GM18909 (cell line): ENCODE measurements around the gene CENPT.

Experiments used
- ATAC-seq: cut with Tn5 transposase; IDR thresholded peaks from one replicate; pipeline ENCODE4 v1.9.1; 2021; ENCODE audit warnings: mild to moderate bottlenecking; ENCODE audit not compliant: unreplicated experiment, poor library complexity

CENPT gene

DNA sequence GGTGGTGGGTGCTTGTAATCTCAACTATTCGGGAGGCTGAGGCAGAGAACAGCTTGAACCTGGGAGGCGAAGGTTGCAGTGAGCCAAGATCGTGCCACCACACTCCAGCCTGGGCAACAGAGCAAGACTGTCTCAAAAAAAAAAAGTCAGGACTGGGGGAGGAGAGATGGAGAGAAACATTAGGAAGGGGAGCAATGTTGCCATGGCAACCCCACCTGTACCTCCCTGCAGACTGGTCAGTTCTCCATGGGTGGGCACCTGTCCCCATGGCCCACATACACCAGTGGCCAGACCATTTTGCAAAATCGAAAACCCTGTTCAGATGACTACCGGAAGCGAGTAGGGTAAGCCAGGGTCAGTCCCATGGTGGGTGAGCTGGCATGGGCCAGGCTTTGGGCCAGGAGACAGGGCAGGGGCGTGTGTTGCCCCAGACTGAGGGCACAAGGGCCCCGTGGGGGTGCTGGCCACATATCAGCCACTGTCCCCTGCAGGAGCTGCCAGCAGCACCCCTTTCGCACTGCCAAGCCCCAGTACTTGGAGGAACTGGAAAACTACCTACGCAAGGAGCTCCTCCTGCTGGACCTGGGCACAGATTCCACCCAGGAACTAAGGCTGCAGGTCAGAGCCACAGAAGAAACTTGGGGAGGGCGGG is 26.8 kb downstream of the CENPT start:
- no peak for ATAC-seq

- ATAC-seq, result no peak
Measured at GRCh38 chr16:67814567-67814966, 32.9 kb downstream of the CENPT start.

DNA sequence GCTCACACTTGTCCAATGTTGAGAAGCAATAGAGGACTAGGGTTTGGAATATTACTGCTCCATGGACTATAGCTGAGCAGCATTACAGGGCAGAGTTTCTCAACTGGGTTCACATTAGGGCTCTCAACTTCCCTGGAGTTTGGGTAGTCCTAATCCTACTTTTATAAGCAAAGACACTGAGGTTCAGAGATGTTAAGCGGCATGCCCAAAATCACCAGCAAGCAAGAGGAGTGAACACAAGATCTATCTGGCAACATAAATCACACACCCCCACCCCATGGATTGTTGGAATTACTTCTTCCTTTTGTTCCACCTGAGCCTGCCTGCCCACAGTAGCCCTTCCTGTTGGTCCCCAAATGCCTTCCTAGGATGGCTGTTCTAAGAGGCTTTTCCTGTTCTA is 35.6 kb downstream of the CENPT start:
- ATAC-seq, result no peak

GRCh38 chr16:67807148-67807682 is 40.3 kb downstream of the CENPT start:
- ATAC-seq, result no peak

- peak; percentile 92 for ATAC-seq
Measured at GRCh38 chr16:67806428-67807147, 40.9 kb downstream of the CENPT start, which contains the start of the genes RANBP10 and TSNAXIP1. Gene RANBP10, minus strand, starts transcription at chr16:67806560. Its CDS starts 24 bp downstream, at chr16:67806536. Gene TSNAXIP1, plus strand, starts transcription at chr16:67806889. Its CDS starts 261 bp downstream, at chr16:67807150.

DNA sequence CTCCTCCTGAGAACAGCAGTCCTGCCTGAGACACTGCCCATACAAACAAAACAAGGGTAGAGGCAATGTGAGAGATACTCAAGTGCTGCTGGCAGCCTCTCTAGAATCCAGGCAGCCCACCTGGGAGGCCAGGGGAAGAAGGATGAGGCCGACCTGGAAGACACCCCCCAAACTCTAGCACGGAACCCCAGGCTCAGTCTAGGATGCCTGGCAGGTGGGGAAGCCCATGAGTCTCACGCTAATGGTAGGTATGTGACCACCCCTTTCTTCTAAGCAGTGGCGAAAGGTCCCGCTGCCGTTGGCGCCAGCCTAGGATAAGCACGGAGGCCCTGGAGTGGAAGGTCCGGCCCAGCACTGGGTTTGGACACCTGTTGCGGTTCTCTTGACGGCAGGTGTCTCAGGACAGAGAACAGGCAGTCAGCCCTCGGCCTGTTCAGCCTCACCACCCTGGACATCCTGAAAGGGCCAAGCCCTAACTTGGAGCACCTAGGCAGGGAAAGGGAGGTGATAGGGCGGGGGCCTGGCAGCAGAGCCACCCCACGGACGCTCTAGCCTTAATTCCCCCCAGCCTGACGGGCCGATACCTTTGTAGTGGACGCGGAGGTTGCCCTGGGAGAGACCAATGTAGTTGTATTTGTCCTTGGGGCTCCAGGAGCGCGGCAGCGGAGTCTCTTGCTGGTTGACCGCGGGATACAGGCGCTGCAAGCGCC is 41.6 kb downstream of the CENPT start:
- peak; percentile 6 for ATAC-seq

GRCh38 chr16:67804853-67805542 is 42.5 kb downstream of the CENPT start:
- ATAC-seq, result no peak

DNA sequence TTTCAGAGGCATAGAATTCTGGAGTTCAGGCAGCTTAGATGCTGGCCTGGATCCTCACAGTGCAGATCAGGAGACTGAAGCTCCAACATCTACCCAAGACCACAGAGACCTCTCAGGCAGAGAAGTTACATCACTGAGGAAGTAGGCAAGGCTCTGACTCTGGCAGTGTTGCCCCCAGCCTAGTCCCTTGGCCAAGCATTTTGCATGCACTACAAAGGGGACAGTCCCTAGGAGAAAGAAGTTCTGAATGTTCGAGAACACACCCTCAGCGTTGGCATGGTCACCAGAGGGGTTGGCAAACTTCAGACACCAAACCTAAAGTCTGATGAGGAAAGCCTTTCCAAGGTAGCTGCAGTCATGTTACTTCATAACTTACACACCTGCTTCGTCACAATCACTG is 43.6 kb downstream of the CENPT start:
- ATAC-seq, result no peak

GRCh38 chr16:67801883-67802282 is 45.6 kb downstream of the CENPT start:
- no peak for ATAC-seq

- no peak for ATAC-seq
Measured at GRCh38 chr16:67801241-67801640, 46.3 kb downstream of the CENPT start.

- ATAC-seq, result no peak
Measured at GRCh38 chr16:67800338-67800926, 47.1 kb downstream of the CENPT start.

- no peak for ATAC-seq
Measured at GRCh38 chr16:67796099-67796718, 51.3 kb downstream of the CENPT start.

DNA sequence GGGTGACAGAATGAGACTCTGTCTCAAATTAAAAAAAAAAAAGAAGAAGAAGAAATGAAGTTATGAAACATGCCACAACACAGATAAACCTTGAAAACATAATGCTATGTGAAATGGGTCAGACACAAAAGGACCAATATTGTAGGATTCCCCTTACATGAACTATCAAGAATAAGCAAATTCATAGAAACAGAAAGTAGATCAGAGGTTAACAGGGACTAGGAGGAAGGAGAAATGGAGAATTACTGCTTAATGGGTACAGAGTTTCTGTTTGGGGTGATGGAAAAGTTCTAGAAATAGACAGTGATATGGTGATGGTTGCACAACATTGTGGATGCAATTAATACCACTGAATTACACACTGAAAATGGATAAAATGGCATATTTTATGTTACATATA is 57.4 kb downstream of the CENPT start:
- no peak for ATAC-seq

DNA sequence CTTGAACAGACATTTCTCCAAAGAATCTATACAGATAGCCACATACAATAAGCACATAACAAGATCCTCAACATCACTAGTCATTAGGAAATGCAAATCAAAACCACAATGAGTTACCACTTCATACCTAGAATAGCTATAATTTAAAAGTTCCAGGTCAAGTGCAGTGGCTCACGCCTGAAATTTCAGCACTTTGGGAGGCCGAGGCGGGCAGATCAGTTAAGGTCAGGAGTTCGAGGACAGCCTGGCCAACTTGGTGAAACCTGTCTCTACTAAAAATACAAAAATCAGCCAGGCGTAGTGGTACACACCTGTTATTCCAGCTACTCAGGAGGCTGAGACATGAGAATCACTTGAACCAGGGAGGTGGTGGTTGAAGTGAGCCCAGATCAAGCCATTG is 61.0 kb downstream of the CENPT start:
- ATAC-seq, result no peak

- no peak for ATAC-seq
Measured at GRCh38 chr16:67783353-67783725, 64.2 kb downstream of the CENPT start.

DNA sequence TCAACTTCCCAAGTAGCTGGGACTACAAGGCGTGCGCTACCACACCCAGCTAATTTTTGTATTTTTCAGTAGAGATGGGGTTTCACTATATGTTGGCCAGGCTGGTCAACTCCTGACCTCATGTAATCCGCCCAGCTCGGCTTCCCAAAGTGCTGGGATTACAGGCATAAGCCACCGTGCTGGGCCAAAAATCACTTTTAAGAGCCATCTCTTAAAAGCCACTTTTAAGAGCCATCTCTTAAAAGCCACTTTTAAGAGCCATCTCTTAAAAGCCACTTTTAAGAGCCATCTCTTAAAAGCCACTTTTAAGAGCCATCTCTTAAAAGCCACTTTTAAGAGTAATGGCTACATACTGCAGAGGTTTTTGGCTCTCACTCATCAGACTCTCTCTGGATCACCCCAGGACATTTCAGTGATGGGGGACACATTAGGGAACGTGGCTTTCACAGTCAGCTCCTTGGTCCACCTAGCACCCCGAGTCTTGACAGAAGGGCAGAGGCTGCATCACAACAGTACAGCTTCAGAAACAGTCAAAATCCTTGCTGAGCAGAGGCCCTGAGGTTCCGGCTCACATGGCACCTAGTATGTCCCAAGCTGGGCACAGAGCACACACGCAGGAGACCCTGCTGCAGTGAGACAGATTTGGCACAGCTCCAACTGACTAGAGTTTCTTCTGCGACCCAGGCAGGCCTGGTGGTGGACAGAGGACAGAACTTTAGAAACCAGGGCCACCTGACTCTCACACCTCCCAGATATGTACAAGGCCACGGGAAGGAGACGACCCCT is 64.7 kb downstream of the CENPT start:
- no peak for ATAC-seq

GRCh38 chr16:67781565-67781921 is 66.0 kb downstream of the CENPT start:
- ATAC-seq, result peak; percentile 65

GRCh38 chr16:67780847-67781564 is 66.5 kb downstream of the CENPT start:
- no peak for ATAC-seq
